Endothelial cell of hepatic sinusoid (primary cell): ENCODE data around the gene TBX19.

Source experiments
- in situ Hi-C: cut with HindIII; loops from 2 replicates; pipeline ENCODE4 v1.10.0; 2017; ENCODE audit warnings: low sequenced_read_pairs

The TBX19 gene

GRCh38 chr1:168316142-168316541 lies 35.5 kb downstream of the TBX19 start:
- in situ Hi-C loops, result loop anchor here (5.0 kb wide), 1 partner anchor 34 kb away; the partner anchor contains the start of gene TBX19

GRCh38 chr1:168317309-168317708 lies 36.6 kb downstream of the TBX19 start:
- in situ Hi-C loops, result loop anchor here (5.0 kb wide), 1 partner anchor 35 kb away; the partner anchor contains the start of gene TBX19

- in situ Hi-C loops, result loop anchor here (5.0 kb wide), 1 partner anchor 37 kb away; the partner anchor contains the start of gene TBX19
Measured at GRCh38 chr1:168319691-168320090, 39.0 kb downstream of the TBX19 start.

- in situ Hi-C loops, result no loop called here
Measured at GRCh38 chr1:168320149-168320548, 39.5 kb downstream of the TBX19 start.

GRCh38 chr1:168320800-168321450 lies 40.2 kb downstream of the TBX19 start:
- in situ Hi-C loops, result no loop called here

- in situ Hi-C loops, result no loop called here
Measured at GRCh38 chr1:168321945-168322344, 41.3 kb downstream of the TBX19 start.

GRCh38 chr1:168324745-168325425 lies 44.2 kb downstream of the TBX19 start:
- in situ Hi-C loops, result no loop called here

GRCh38 chr1:168328731-168329364 lies 48.2 kb downstream of the TBX19 start:
- in situ Hi-C loops, result no loop called here

- in situ Hi-C loops, result no loop called here
Measured at GRCh38 chr1:168330285-168330684, 49.6 kb downstream of the TBX19 start.

GRCh38 chr1:168331569-168331968 lies 50.9 kb downstream of the TBX19 start:
- in situ Hi-C loops, result no loop called here

- in situ Hi-C loops, result no loop called here
Measured at GRCh38 chr1:168333562-168334276, 53.0 kb downstream of the TBX19 start.

- in situ Hi-C loops, result loop anchor here (5.0 kb wide), 1 partner anchor 62 kb away; no protein-coding TSS in a partner anchor
Measured at GRCh38 chr1:168335500-168335899, 54.8 kb downstream of the TBX19 start.

GRCh38 chr1:168338589-168339503 lies 58.2 kb downstream of the TBX19 start:
- in situ Hi-C loops, result loop anchor here (5.0 kb wide), 1 partner anchor 58 kb away; no protein-coding TSS in a partner anchor

GRCh38 chr1:168340781-168341482 lies 60.3 kb downstream of the TBX19 start:
- in situ Hi-C loops, result no loop called here

- in situ Hi-C loops, result no loop called here
Measured at GRCh38 chr1:168341483-168341975, 60.9 kb downstream of the TBX19 start.

GRCh38 chr1:168342572-168343280 lies 62.0 kb downstream of the TBX19 start:
- in situ Hi-C loops, result no loop called here

- in situ Hi-C loops, result no loop called here
Measured at GRCh38 chr1:168343566-168343965, 62.9 kb downstream of the TBX19 start.

- in situ Hi-C loops, result no loop called here
Measured at GRCh38 chr1:168344517-168344916, 63.8 kb downstream of the TBX19 start.

- in situ Hi-C loops, result no loop called here
Measured at GRCh38 chr1:168345939-168346338, 65.3 kb downstream of the TBX19 start.
